ENCODE measurements around the gene SHC2.

GRCh38 chr19:413756-414420, 46.9 kb downstream of the SHC2 start:
- no peak for TF ChIP-seq CTCF (IDR thresholded peaks at IDR 0.05)
- no peak for TF ChIP-seq SIN3A (IDR thresholded peaks at IDR 0.05; ENCODE audit: borderline replicate concordance, low read depth, low read length)
- TF ChIP-seq ZBTB33 (IDR thresholded peaks at IDR 0.05; ENCODE audit: borderline replicate concordance, low read depth), result no peak
- no peak for TF ChIP-seq USF2 (IDR thresholded peaks at IDR 0.05; ENCODE audit: borderline replicate concordance, low read depth, low read length)
- TF ChIP-seq GABPA (IDR thresholded peaks at IDR 0.05; ENCODE audit: low read depth), result no peak
- no peak for TF ChIP-seq TCF12 (IDR thresholded peaks at IDR 0.05)
- TF ChIP-seq TEAD4 (IDR thresholded peaks at IDR 0.05; ENCODE audit: borderline replicate concordance, insufficient read depth), result no peak
- TF ChIP-seq EZH2phosphoT487 (IDR thresholded peaks at IDR 0.05; ENCODE audit: borderline replicate concordance, low read depth), result no peak
- TF ChIP-seq REST (IDR thresholded peaks at IDR 0.05; ENCODE audit: low read depth, low read length), result no peak
- TF ChIP-seq POLR2AphosphoS5 (IDR thresholded peaks at IDR 0.05; ENCODE audit: low read depth, low read length), result no peak
- TF ChIP-seq EP300 (IDR thresholded peaks at IDR 0.05; ENCODE audit: borderline replicate concordance in 1 of 2, low read depth in 1 of 2, low read length in 1 of 2), result no peak
- no peak for TF ChIP-seq MAX (IDR thresholded peaks at IDR 0.05; ENCODE audit: low read depth)
